HG02678 (cell line): ENCODE results near the gene NBPF11.
"Not testable (repeated sequence)": the region's sequence is repeated elsewhere in the genome, so short reads cannot be mapped to it uniquely, and the experiment has no call there.

Experiments
- ATAC-seq: cut with Tn5 transposase; IDR thresholded peaks from one replicate; pipeline ENCODE4 v1.9.1; 2021; ENCODE audit warnings: mild to moderate bottlenecking, moderate library complexity; ENCODE audit not compliant: unreplicated experiment

Gene NBPF11

DNA sequence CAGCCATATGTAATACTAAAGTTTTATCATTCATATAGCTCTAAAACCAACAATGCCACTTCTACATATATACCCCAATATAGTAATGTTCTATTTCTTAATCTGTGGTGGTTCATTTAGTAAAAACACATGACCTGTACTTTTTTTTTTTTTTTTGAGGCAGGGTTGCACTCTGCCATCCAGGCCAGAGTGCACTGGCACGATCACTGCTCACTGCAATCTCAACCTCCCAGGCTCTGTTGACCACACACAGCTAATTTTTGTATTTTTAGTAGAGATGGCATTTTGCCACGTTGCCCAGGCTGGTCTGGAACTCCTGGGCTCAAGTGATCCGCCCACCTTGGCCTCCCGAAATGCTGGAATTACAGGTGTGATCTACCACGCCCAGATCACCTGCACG lies 2.1 kb downstream of the NBPF11 start:
- not testable (repeated sequence) for ATAC-seq

DNA sequence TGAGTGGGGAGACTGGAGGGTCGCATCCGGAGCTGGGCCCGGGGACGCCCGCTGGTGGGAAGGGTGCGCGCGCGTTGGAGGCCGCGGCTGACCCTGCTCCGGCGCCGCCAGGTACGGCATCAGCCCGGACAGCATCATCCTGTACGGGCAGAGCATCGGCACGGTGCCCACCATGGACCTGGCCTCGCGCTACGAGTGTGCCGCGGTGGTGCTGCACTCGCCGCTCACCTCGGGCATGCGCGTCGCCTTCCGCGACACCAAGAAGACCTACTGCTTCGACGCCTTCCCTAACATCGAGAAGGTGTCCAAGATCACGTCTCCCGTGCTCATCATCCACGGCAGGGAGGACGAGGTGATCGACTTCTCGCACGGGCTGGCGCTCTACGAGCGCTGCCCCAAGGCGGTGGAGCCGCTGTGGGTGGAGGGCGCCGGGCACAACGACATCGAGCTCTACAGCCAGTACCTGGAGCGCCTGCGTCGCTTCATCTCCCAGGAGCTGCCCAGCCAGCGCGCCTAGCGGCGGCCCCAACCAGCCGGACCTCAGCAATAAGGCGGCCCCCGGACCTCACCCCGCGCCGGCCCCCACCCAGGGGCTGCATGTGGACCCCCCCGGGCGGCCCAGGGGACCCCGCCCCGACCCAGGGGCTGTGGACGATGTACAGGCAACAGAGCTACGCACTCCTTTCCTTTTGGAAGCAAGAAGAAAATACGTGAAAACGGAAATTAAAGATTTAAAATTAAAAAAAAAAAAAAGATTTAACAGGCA lies 2.8 kb downstream of the NBPF11 start:
- not testable (repeated sequence) for ATAC-seq

DNA sequence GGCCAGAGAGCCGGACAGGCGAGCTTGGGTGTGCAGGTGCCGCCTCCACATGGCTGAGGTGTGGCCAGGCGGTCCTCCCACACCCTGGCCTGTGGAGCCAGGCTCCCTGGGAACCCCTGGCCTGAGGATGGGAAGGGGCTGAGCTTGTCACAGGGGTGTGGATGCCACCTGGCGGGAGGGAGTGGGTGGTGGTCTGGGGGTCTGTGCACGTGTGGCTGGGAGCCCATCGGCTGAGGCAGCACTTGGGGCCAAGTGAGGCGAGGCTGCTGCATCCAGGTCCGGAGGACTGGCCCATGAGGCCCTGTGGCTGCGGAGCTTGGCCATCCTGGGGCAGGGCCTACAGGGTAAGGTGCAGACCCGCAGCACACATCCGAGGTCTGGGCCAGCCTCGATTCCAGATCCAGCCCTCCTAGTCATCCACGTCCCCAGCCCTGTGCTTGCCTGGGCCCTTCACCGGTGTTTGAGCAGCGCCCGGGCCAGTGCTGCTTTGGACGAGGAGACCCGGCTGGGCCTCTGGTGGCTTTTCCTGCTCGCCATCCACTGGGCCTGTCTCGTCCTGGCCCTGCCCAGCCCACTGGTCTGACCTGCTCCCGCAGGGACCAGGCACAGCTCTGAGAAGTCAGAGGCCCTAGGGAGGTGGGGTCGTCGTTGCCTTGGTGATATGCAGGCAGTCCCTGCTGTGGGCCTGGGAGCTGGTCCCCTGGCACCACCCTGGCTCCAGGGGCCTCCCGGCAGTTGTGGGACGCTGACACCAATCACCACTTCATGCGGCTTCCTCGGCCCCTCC lies 4.8 kb downstream of the NBPF11 start:
- not testable (repeated sequence) for ATAC-seq

DNA sequence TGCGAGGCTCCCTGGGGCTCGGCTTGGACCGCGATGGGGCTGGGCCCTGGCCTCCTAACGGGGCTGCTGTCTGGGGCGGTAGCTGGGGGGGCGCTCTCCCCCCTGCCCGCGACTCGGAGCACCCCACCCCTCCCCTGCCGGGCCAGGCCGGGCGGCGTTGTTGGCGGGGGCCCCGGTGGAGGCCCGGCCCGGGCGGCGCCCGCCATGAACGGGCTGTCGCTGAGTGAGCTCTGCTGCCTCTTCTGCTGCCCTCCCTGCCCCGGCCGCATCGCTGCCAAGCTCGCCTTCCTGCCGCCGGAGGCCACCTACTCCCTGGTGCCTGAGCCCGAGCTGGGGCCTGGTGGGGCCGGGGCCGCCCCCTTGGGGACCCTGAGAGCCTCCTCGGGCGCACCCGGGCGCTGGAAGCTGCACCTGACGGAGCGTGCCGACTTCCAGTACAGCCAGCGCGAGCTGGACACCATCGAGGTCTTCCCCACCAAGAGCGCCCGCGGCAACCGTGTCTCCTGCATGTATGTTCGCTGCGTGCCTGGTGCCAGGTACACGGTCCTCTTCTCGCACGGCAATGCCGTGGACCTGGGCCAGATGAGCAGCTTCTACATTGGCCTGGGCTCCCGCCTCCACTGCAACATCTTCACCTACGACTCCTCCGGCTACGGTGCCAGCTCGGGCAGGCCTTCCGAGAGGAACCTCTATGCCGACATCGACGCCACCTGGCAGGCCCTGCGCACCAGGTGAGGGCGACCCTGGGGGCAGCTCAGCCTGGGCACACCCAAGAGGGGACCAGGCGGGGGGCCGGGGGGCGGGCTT lies 5.7 kb downstream of the NBPF11 start:
- not testable (repeated sequence) for ATAC-seq

DNA sequence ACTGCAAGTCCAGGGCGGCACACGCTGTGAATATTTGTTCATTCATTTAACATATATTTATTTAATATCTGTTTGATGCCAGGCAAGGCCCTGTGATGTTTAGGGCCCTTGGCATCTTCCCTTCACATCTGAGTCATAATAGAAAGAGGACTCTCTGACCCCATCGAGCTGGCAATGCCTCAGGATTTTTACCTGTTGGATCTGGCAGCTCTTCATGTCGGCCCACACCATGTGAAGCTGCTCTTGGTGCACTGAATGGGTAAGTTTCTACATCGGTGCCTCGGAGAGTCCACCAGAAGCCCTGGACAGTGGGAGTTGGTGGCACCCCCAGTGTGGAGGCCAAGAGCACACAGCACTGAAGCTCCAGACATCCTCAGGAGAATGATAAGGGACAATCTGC lies 8.9 kb downstream of the NBPF11 start:
- not testable (repeated sequence) for ATAC-seq

DNA sequence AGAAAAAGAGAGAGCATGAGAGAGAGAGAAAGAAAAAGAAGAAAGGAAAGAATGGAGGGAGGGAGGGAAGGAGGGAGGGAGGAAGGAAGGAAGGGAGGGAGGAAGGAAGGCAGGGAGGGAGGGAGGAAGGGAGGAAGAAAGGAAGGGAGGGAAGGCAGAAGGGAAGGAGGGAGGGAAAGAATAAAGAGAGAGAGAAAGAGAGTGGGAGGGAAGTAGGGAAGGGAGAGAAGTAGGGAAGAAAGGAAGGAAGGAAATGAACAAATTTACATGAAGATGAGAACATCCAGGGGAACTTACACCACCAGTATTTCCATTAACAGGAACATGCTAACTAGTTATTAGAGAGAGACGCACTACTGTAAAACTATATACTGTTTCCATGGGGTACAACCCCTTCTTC lies 10.1 kb downstream of the NBPF11 start:
- not testable (repeated sequence) for ATAC-seq

DNA sequence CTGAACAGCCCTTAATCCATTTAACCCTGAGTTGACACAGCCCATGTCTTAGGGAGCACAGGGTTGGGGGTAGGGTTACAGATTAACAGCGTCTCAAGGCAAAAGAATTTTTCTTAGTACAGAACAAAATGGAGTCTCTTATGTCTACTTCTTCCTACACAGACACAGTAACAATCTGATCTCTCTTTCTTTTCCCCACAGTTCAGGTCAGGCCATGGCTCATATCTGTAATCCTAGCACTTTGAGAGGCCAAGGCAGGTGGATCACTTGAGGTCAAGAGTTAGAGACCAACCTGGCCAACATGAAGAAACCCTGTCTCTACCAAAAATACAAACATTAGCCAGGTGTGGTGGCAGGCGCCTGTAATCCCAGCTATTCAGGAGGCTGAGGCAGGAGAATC lies 13.5 kb downstream of the NBPF11 start:
- not testable (repeated sequence) for ATAC-seq

DNA sequence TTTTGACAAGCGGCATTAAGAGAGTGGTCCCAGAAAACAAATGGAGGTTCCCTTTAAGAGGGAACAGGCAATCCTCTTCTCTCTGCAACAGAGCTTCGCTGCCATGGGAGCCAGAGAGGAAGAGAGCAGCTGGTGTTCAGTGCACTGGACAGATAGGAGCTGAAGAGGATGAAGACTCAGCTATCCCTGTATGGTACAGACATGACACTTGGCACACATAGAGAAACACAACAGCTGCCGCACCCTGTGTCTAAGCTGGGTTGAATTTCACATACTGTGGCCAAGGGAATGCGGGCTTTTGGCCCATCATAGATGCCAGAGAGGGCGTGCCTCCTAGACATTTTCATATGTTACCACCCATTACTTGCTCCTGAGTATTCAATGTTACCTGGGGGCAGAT lies 29.7 kb downstream of the NBPF11 start:
- not testable (repeated sequence) for ATAC-seq

DNA sequence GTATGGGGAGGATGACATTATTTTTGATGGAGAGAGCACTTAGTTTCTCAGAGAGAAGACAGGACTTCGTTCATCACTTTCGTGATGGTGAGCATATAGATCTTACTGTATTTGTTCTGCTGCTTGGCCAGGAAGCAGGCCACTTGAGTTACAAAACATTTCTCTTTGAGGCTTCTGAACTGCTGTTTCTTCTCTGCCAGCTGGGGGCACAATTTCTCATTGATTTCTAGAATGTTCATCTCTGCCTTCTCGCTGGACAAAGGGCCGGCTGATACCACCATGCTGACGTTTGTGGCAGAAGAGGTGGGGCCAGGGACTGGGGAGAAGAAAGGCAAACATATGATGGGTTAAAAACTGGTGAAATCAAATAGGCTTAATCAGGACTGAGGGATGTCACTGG lies 31.7 kb downstream of the NBPF11 start:
- not testable (repeated sequence) for ATAC-seq

DNA sequence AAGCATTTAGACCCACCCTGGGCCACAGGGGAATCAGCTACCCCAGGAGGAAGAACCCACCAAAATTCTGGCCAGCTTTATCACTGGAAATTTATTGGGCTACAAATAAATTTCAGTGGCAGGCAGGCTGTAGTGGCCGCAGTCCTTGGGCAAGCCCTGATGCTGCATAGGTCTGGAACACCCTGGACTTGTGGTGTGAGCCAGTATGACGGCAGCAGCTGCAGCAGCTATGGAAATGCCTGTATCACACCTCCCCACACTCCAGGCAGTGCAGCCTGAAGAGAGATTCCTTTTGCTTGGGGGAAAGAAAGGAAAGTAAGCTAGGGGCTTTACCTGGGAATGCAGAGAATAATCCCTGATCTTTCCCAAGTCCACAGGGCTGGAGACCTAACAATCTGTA lies 56.3 kb downstream of the NBPF11 start:
- ATAC-seq: not testable (repeated sequence)

DNA sequence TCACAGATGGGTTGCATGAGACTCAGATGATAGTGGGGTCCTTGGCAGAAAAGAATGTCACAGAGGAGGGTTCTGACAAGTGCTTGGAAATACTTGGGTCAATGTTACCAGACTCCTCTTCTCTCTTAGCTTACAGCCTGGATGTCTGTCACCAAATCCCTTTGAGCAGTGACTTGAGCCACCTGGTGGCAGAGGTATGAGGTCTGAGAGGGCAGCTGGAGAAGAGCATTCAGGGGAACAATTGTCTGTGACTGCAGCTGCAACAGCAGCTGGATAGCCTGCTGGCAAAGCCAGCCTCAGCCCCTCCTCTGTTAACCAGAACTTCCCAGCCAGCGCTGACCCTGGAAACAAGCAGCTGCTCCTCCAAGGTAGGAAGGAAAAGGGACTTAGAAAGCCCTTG lies 65.9 kb downstream of the NBPF11 start:
- ATAC-seq: not testable (repeated sequence)

DNA sequence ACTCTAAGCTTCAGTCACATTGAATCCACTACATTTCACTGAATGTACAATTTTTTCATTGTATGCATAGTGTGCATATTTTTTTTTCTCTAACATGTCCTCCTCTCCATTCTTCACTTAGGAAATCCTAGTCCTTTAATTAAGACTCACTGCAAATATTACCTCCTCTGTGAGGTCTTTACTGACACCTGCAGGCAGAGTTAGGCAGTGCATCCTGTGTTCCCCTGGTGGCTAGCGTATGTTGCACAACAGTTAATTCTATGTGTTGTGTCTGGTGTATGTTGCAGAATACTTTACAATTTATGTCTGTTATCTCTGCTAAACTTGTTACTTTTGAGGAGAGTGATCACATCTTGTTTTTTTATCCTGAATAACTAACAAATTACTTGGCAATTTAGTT lies 70.9 kb downstream of the NBPF11 start:
- ATAC-seq: peak; percentile 67

DNA sequence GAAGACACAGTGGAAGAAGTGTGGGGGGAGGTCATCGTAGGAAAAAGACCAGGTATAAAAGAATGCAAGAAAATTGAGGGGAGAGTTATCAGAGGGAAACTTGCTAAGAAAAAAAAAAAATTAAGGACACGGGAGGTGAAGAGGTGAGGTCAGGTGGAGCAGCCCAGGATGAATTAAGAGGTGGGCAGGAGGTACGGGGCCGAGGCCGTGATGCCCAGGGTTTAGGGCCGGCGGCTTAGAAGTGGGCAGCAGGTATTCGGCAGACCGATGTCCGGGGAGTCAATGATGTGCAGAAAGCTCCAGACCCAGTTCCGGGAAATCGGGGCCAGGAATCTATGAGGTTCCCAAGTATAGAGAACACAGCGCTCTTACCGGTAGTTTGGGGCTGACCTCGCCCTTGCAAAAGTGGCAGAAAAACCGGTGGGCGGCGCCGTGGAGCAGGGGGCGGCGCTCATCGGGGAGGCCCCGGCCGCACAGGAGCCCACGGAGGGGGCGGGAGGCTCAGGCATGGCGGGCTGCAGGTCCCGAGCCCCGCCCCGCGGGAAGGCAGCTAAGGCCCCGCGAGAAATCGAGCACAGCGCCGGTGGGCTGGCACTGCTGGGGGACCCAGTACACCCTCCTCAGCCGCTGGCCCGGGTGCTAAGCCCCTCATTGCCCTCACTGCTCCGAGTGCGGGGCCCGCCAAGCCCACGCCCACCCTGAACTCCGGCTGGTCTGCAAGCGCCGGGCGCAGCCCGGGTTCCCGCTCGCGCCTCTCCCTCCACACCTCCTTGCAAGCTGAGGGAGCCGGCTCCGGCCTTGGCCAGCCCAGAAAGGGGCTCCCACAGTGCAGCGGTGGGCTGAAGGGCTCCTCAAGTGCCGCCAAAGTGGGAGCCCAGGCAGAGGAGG lies 73.2 kb downstream of the NBPF11 start:
- ATAC-seq: not testable (repeated sequence)

DNA sequence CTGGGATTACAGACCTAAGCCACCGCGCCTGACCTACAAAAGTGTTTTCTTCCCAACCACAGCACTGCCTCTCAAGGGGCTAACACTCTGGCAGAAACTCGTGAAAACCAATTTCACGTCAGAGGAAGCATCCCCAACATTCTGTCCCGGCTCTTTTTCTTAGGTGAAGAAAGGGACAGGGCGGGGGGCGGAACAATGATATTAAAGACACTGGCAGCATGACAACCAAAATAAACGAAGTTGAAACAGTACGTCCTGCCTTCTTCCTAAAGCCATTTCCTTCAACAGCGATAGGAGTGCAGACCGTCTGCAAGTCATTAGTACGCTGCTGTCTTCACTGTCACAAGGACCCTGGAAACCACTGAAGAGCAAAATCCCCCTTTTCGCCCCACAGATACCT lies 74.0 kb downstream of the NBPF11 start:
- not testable (repeated sequence) for ATAC-seq

DNA sequence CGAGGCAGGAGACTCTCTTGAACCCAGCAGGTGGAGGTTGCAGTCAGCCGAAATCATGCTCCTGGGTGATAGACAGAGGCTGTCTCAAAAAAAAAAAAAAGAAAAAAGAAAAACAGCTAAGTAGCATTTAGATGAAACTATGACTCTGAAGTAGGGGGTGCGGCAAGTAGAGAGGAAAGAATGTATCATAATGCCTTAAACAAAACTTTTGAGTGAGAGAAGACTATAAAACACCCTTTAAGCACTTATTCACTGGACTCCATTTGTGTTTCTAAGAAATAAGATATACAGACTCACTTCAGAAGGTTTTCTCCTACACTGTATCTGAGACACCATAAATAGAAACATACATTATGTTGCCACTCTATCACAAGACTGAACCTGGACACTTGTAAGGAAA lies 74.6 kb downstream of the NBPF11 start:
- ATAC-seq: not testable (repeated sequence)

DNA sequence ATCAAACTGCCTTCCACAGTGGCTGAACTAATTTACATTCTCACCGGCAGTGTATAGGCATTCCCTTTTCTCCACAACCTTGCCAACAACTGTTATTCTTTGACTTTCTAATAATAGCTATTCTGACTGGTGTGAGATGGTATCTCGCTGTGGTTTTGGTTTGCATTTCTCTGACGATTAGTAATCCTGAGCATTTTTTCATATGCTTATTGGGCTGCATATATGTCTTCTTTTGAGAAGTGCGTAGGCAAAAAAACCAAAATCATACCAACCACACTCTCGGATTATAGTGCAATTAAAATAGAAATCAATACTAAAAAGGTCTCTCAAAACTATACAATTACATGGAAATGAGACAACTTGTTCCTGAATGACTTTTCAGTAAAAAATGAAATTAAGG lies 78.7 kb downstream of the NBPF11 start:
- not testable (repeated sequence) for ATAC-seq

DNA sequence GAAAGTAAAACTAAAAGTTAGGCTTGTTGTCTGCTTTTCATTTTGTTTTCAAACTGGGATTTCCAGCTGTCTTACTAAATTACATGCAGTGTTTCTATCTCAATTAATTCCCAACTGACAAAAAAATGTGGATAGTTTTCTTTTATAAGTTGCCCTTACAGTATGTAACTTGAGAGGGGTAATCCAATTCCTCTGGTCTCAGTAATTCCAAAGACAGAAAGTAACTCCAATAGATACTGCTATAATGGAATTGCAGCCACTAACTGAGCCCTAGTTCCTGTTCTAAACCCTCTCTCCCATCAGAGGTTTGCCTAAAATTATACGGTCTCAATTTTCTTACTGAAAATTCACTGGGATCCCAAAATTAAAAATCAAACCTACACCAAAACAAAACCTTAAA lies 83.5 kb downstream of the NBPF11 start:
- ATAC-seq: not testable (repeated sequence)

DNA sequence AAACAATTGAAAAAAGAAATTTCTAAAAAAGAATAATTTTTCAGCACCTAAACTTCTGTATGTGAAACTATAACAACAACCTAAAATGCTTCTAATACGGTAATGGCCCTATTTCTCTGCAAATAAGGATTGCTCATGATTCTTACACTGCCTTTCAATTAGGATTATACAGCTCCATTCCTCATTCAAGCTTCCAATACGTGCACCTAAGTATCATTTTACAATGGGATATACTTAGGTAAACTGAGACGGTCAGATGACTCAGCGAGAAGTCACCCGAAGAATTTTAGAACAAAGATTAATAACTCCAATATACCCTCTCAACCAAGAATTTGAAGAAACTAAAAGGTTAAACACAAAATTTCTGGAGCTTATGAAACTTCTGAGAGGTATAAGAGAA lies 83.9 kb downstream of the NBPF11 start:
- ATAC-seq: not testable (repeated sequence)

DNA sequence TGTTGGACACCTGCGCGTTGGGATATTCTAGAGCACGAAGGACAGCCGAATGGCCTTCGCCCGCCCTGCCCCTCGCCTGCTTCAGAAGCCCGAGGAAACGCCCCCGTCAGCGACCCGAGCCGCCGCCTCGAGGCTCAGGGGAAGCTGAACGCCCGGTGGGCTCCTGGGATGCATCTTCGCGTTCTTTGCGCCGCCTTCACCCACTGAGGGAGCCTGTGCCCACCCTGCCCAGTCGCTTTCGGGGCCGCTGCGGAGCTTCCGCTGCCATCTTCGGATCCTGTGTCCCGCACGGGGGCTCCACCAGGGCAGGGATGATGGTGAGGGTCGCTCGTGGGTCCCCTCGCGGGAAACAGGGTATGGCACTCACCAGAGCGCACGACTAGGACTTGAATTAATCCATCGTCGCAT lies 91.8 kb downstream of the NBPF11 start:
- ATAC-seq: not testable (repeated sequence)

DNA sequence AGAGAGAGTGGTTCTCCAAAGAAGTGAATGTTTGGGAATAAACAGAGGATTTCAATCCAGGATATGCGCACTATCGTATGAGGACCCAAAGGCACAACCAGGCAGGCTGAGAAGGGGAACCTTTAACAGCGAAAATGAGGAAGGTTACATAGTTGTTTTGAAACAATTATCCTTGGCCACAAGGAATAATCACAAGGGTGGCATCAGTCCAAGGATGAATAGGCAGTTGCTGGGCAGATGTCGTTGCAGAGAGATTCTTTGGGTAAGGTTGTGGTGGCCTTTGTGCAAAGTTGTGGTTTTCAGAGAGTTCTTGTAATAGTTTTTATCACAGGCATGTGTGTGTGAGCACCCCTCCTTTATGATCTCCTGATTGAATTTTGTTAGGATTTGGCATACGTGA lies 94.7 kb downstream of the NBPF11 start:
- ATAC-seq: not testable (repeated sequence)
